Measurements from ENCODE around the gene GTF3C2.

Gene GTF3C2

GRCh38 chr2:27398962-27399361 is 42.4 kb upstream of the GTF3C2 start:
- peaks cover 98% of the 10 kb centered on the region for H3K79me2 ChIP-seq (ENCODE audit: insufficient read depth, low read length)
- TF ChIP-seq EZH2phosphoT487 (IDR thresholded peaks at IDR 0.05; ENCODE audit: borderline replicate concordance), result no peak
- TF ChIP-seq CTCF (conservative IDR thresholded peaks at IDR 0.05; ENCODE audit: low read length), result no peak
- peak overlapping the region; percentile 10 for H3K4me2 ChIP-seq (ENCODE audit: low read depth, low read length, poor library complexity, severe bottlenecking)
- 0 out of 2 replicates have a peak, but pooled peaks cover 6% of the 10 kb centered on the region for H3K36me3 ChIP-seq (ENCODE audit: insufficient read depth, low read length)
- H3K27me3 ChIP-seq (ENCODE audit: insufficient read depth, low read length, poor library complexity, severe bottlenecking), result no peaks in the 10 kb centered on the region
- peaks cover 73% of the 10 kb centered on the region for H4K20me1 ChIP-seq (ENCODE audit: insufficient read depth, low read length, poor library complexity, severe bottlenecking)
- H3K9ac ChIP-seq (ENCODE audit: low read depth, low read length, poor library complexity, severe bottlenecking), result no peak overlapping the region
- H3K9me3 ChIP-seq (ENCODE audit: insufficient read depth, low read depth, low read length), result no peaks in the 10 kb centered on the region
- peaks cover 20% of the 10 kb centered on the region for H3K4me1 ChIP-seq (ENCODE audit: insufficient read depth, low read length, poor library complexity, severe bottlenecking)
- H2AFZ ChIP-seq (ENCODE audit: low read length), result no peak overlapping the region
- H3K4me3 ChIP-seq (ENCODE audit: low read length, poor library complexity, severe bottlenecking), result no peak overlapping the region
- H3K9me2 ChIP-seq (replicated peaks; ENCODE audit: low read depth, low read length), result no peaks in the 10 kb centered on the region
- no peaks in the 10 kb centered on the region for H3F3A ChIP-seq (ENCODE audit: low read depth)

- Histone ChIP-seq H2AFZ (ENCODE audit: low read length) (no peak overlapping the region), H3K4me1 (ENCODE audit: insufficient read depth, low read length, poor library complexity, severe bottlenecking) (peaks cover 10% of the 10 kb centered on the region), H3K4me2 (ENCODE audit: low read depth, low read length, poor library complexity, severe bottlenecking) (no peak overlapping the region), H3K9ac (ENCODE audit: low read depth, low read length, poor library complexity, severe bottlenecking) (no peak overlapping the region), H3K9me2 (replicated peaks; ENCODE audit: low read depth, low read length) (no peaks in the 10 kb centered on the region), H3F3A (ENCODE audit: low read depth) (no peaks in the 10 kb centered on the region), H3K36me3 (ENCODE audit: insufficient read depth, low read length) (peaks cover 26% of the 10 kb centered on the region; the same call in 1 of the 2 replicates), H4K20me1 (ENCODE audit: insufficient read depth, low read length, poor library complexity, severe bottlenecking) (peaks cover 48% of the 10 kb centered on the region), H3K4me3 (ENCODE audit: low read length, poor library complexity, severe bottlenecking) (no peak overlapping the region), H3K9me3 (ENCODE audit: insufficient read depth, low read depth, low read length) (no peaks in the 10 kb centered on the region), H3K27me3 (ENCODE audit: insufficient read depth, low read length, poor library complexity, severe bottlenecking) (no peaks in the 10 kb centered on the region), H3K79me2 (ENCODE audit: insufficient read depth, low read length) (peaks cover 86% of the 10 kb centered on the region)
- TF ChIP-seq CTCF (conservative IDR thresholded peaks at IDR 0.05; ENCODE audit: low read length) (no peak), EZH2phosphoT487 (IDR thresholded peaks at IDR 0.05; ENCODE audit: borderline replicate concordance) (no peak)
These were observed 36.7 kb upstream of the GTF3C2 start for GRCh38 chr2:27393225-27393624.

DNA sequence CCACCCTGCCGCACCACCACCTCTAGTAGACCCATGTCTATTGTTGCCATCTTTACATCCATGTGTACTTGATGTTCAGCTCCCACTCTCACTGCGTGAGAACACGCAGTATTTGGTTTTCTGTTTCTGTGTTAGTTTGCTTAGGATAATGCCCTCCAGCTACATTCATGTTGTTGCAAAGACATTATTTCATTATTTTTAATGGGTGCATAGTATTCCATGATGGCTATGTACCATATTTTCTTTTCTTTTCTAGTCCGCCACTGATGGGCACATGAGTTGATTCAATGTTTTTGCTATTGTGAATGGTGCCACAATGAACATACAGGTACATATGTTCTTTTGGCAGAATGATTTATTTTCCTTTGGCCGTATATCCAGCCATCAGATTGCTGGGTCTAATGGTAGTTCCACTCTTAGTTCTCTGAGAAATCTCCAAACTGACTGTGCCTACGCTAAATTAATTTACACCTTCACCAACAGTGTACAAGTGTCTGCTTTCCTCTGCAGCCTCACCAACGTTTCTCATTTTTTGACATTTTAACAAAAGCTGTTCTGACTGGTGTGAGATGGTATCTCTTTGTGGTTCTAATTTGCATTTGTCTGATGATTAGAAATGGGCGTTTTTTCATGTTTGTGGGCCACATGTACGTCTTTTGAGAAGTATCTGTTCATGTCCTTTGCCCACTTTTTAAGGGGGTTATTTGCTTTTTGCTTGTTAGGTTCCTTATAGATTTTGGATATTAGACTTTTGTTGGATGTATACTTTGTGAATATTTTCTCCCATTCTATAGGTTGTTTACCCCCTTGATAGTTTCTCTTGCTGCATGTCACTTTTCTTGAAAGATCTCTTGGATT is 34.5 kb upstream of the GTF3C2 start:
- Histone ChIP-seq H3K9me3 (ENCODE audit: insufficient read depth, low read depth, low read length) (no peaks in the 10 kb centered on the region), H3K4me2 (ENCODE audit: low read depth, low read length, poor library complexity, severe bottlenecking) (no peak overlapping the region), H4K20me1 (ENCODE audit: insufficient read depth, low read length, poor library complexity, severe bottlenecking) (peaks cover 30% of the 10 kb centered on the region), H3K79me2 (ENCODE audit: insufficient read depth, low read length) (peaks cover 69% of the 10 kb centered on the region), H3K9me2 (replicated peaks; ENCODE audit: low read depth, low read length) (no peaks in the 10 kb centered on the region), H3K9ac (ENCODE audit: low read depth, low read length, poor library complexity, severe bottlenecking) (no peak overlapping the region), H3F3A (ENCODE audit: low read depth) (no peaks in the 10 kb centered on the region), H3K4me3 (ENCODE audit: low read length, poor library complexity, severe bottlenecking) (no peak overlapping the region), H2AFZ (ENCODE audit: low read length) (no peak overlapping the region), H3K36me3 (ENCODE audit: insufficient read depth, low read length) (peaks cover 36% of the 10 kb centered on the region), H3K27me3 (ENCODE audit: insufficient read depth, low read length, poor library complexity, severe bottlenecking) (no peaks in the 10 kb centered on the region), H3K4me1 (ENCODE audit: insufficient read depth, low read length, poor library complexity, severe bottlenecking) (no peaks in the 10 kb centered on the region)
- TF ChIP-seq CTCF (conservative IDR thresholded peaks at IDR 0.05; ENCODE audit: low read length), result no peak

Measured in Loucy (cell line).